Ascending aorta (tissue), 2 donors: ENCODE measurements around the gene FOXJ3. TPM values are rescaled to one million over a fixed set of nuclear protein-coding genes. Genes with fewer than 3 reads are reported as not detected.

Source experiments
- DNase-seq, 2 donors: peaks; one replicate each; pipeline ENCODE4 v3.0.0-alpha.2; 2019; ENCODE audit warnings: low spot score in 2 of 2
- H3K27ac ChIP-seq, 2 donors: fragments of 200-600 bp; sonication (generic); one replicate each; pipeline ENCODE4 v1.5.1; 2016 to 2017; ENCODE audit warnings: mild to moderate bottlenecking in 1 of 2
- H3K27me3 ChIP-seq: fragments of 200-600 bp; sonication (generic); one replicate; pipeline ENCODE4 v1.5.1; 2017
- H3K36me3 ChIP-seq, 2 donors: fragments of 200-600 bp; sonication (generic); one replicate each; pipeline ENCODE4 v1.5.1; 2016
- H3K4me1 ChIP-seq, 2 donors: fragments of 200-600 bp; sonication (generic); one replicate each; pipeline ENCODE4 v1.5.1; 2016 to 2017; ENCODE audit warnings: mild to moderate bottlenecking in 1 of 2
- H3K4me3 ChIP-seq, 2 donors: fragments of 200-600 bp; sonication (generic); one replicate each; pipeline ENCODE4 v1.5.1; 2016 to 2017; ENCODE audit warnings: mild to moderate bottlenecking in 1 of 2
- H3K9me3 ChIP-seq, 2 donors: fragments of 200-600 bp; sonication (generic); one replicate each; pipeline ENCODE4 v1.5.1; 2016
- CTCF ChIP-seq, 3 experiments: fragments of 200-600 bp in 2 of 3; fragments of 450-650 bp in 1 of 3; sonication (generic) in 2 of 3; IDR thresholded peaks; one replicate each; pipeline ENCODE4 v1.5.1; 2016 to 2019; ENCODE audit warnings: antibody characterized with exemption in 3 of 3, mild to moderate bottlenecking in 1 of 3, moderate library complexity in 1 of 3
- intact Hi-C: fragments of 100-400 bp; cut with DNase I; formaldehyde crosslinking; loops from one replicate; pipeline ENCODE4 v1.15.1; 2023
- total RNA-seq: library from RNA; depleted of rRNA; stranded (reverse); fragments of >200 nt; gene quantifications from one replicate; pipeline ENCODE4 v1.1.0, GENCODE V29; 2016

The FOXJ3 gene
- total RNA-seq, 1 donor from 2014 or later = 62.8 TPM

DNA sequence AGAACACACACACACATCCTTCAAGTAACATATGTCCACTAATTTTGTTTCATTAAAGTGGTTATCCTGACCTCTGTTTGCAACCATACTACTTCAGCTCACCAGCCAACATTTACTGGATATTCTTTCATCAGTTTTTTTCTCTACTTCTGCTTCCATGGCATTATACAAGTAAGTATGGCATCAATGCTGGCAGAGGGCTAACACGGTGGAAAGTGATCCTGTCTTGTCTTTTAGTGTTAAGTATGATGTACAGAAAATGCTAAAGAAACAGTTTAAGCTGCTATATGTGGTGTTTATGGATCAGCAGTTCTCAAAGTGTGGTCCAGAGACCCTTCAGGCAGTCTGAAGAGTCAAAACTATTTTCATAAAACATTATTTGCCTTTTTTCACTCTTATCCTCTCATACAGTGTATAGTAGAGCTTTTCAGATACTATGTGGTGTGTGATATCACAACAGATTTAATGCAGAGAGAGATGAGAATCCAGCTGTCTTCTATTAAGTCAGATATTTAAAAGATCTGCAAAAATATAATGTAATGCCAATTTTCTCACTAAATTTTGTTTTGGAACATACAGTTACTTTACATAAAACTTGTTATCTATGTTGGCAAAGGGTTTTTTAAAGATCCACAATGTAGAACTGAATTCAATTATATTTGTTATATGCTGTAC, 46.6 kb downstream of the FOXJ3 start:
- Histone ChIP-seq H3K4me3 (no peak overlapping the region), H3K4me1 (peaks cover 0 to 3% of the 10 kb centered on the region in 2 donors), H3K9me3 (no peaks in the 10 kb centered on the region), H3K27ac (no peak overlapping the region), H3K36me3 (no peaks in the 10 kb centered on the region), H3K27me3 (no peaks in the 10 kb centered on the region)
- DNase-seq = no peak
- intact Hi-C loops = no loop called here
- no peak for TF ChIP-seq CTCF (IDR thresholded peaks at IDR 0.05)

DNA sequence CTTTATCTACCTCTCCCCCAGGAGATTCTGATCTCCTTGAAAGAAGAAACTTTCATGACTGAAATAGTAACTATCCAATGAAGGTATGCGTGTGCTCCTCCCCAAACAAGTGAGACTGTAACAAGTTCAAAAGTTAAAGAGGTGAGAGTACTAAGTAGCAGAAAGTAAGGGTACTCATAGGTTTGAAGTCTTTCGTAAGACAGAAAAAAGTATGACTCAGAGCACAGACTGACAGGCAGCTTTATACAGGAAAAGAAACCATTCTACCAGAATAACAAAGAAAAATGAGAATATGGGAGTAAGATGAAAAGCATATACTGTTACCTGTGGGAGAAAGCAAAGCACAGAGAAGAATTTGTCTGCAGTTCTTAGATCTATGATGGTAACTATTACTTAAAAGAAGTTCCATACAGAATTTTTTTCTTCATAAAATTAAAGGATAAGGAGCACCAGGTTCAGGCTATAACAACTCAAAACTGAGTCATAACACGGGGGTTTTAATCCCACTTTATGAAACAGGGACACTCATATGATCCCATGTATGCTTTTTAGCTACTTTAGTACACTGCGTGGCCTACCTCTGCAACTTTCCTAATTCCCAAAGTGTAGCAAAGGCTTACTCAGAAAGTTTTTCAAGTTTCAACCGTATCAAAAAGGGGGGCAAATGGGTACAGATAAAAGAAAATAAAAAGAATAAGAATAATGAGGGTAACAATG, 52.0 kb downstream of the FOXJ3 start:
- H3K27me3 ChIP-seq = no peaks in the 10 kb centered on the region
- no peak overlapping the region for H3K27ac ChIP-seq
- no peaks in the 10 kb centered on the region for H3K36me3 ChIP-seq
- intact Hi-C loops = no loop called here
- no peaks in the 10 kb centered on the region for H3K9me3 ChIP-seq
- peaks cover 5 to 16% of the 10 kb centered on the region in 2 donors for H3K4me1 ChIP-seq
- no peak for DNase-seq
- H3K4me3 ChIP-seq = no peak overlapping the region
- TF ChIP-seq CTCF (IDR thresholded peaks at IDR 0.05) = no peak

- Histone ChIP-seq H3K27ac (no peak overlapping the region), H3K36me3 (peaks cover 0 to under 1% of the 10 kb centered on the region in 2 donors), H3K9me3 (no peaks in the 10 kb centered on the region), H3K4me3 (no peak overlapping the region), H3K4me1 (peaks cover 5 to 16% of the 10 kb centered on the region in 2 donors), H3K27me3 (no peaks in the 10 kb centered on the region)
- TF ChIP-seq CTCF (IDR thresholded peaks at IDR 0.05) = no peak
- DNase-seq = no peak
- intact Hi-C loops = no loop called here
Observed at GRCh38 chr1:42282024-42282579, 52.9 kb downstream of the FOXJ3 start.

GRCh38 chr1:42280821-42281220, 54.2 kb downstream of the FOXJ3 start:
- H3K27me3 ChIP-seq = no peaks in the 10 kb centered on the region
- DNase-seq = no peak
- peaks cover 4 to 5% of the 10 kb centered on the region in 2 donors for H3K36me3 ChIP-seq
- intact Hi-C loops = no loop called here
- H3K4me3 ChIP-seq = no peak overlapping the region
- H3K27ac ChIP-seq = no peak overlapping the region
- TF ChIP-seq CTCF (IDR thresholded peaks at IDR 0.05) = no peak
- H3K4me1 ChIP-seq = peaks cover 5 to 16% of the 10 kb centered on the region in 2 donors
- H3K9me3 ChIP-seq = no peaks in the 10 kb centered on the region

- no peak for DNase-seq
- Histone ChIP-seq H3K27ac (no peak overlapping the region), H3K4me1 (peaks cover 5 to 16% of the 10 kb centered on the region in 2 donors), H3K36me3 (peaks cover 4 to 5% of the 10 kb centered on the region in 2 donors), H3K4me3 (peak overlapping the region; percentile 22 to 29), H3K9me3 (no peaks in the 10 kb centered on the region), H3K27me3 (no peaks in the 10 kb centered on the region)
- TF ChIP-seq CTCF (IDR thresholded peaks at IDR 0.05) = no peak
- intact Hi-C loops = no loop called here
Observed at GRCh38 chr1:42279055-42279454, 56.0 kb downstream of the FOXJ3 start.
